GM12878 (cell line): ENCODE results near the gene ORM2.

Experiments used
- ASH2L ChIP-seq: fragments of 300-600, 200-600 bp; sonication (generic); IDR thresholded peaks from 2 replicates; pipeline ENCODE4 v1.6.1; 2017; ENCODE audit warnings: low read depth, mild to moderate bottlenecking, borderline replicate concordance
- BHLHE40 ChIP-seq, 2 experiments: fragments of 450-650 bp in 1 of 2; IDR thresholded peaks; 2 replicates each; pipeline ENCODE4 v1.6.1; 2011 to 2017; ENCODE audit warnings: low read depth in 2 of 2, borderline replicate concordance in 1 of 2, improper control_type of control experiment in 1 of 2, low read length in 1 of 2, mild to moderate bottlenecking in 1 of 2
- BRCA1 ChIP-seq: IDR thresholded peaks from 2 replicates; pipeline ENCODE4 v1.6.1; 2011; ENCODE audit warnings: low read depth, low read length, improper control_type of control experiment
- CBFB ChIP-seq: IDR thresholded peaks from 2 replicates; pipeline ENCODE4 v1.6.1; 2016; ENCODE audit warnings: antibody characterized with exemption, low read depth
- CHD4 ChIP-seq: fragments of 200-600 bp; sonication (generic); IDR thresholded peaks from 2 replicates; pipeline ENCODE4 v1.6.1; 2016; ENCODE audit warnings: mild to moderate bottlenecking
- EZH2 ChIP-seq: IDR thresholded peaks from 2 replicates; pipeline ENCODE4 v1.6.1; 2012; ENCODE audit warnings: low read depth, mild to moderate bottlenecking, control low read depth, inconsistent platforms, low read length, borderline replicate concordance; ENCODE audit not compliant: control insufficient read depth
- JUND ChIP-seq: IDR thresholded peaks from 2 replicates; pipeline ENCODE4 v1.6.1; 2012; ENCODE audit warnings: low read depth, mild to moderate bottlenecking, low read length, improper control_type of control experiment, moderate library complexity
- POLR2A ChIP-seq: IDR thresholded peaks from 2 replicates; pipeline ENCODE4 v1.6.1; 2011; ENCODE audit warnings: low read depth, mild to moderate bottlenecking, low read length
- POLR2AphosphoS5 ChIP-seq: IDR thresholded peaks from 2 replicates; pipeline ENCODE4 v1.6.1; 2011; ENCODE audit warnings: mild to moderate bottlenecking, low read length, inconsistent platforms
- SP1 ChIP-seq: IDR thresholded peaks from one replicate; pipeline ENCODE4 v1.6.1; 2011; ENCODE audit warnings: low read depth, low read length
- TF ChIP-seq, protein P1 (sequence below), 3 experiments: IDR thresholded peaks in 2 of 3; conservative IDR thresholded peaks in 1 of 3; 2 replicates each; pipeline ENCODE4 v1.5.1; 2011; ENCODE audit warnings: low read depth in 3 of 3, low read length in 3 of 3, mild to moderate bottlenecking in 3 of 3, control low read depth in 2 of 3, moderate library complexity in 2 of 3, inconsistent platforms in 1 of 3, mixed read lengths in 1 of 3; ENCODE audit not compliant: control insufficient read depth in 2 of 3, insufficient read depth in 1 of 3; ENCODE audit errors: extremely low read depth in 1 of 3
- TF ChIP-seq, protein P2 (sequence below): fragments of 450-650 bp; conservative IDR thresholded peaks from 2 replicates; pipeline ENCODE4 v1.6.1; 2017; ENCODE audit warnings: mild to moderate bottlenecking, moderate library complexity

GRCh38 chr9:114303977-114304376 lies 25.7 kb upstream of the ORM2 start:
- no peak for TF ChIP-seq BRCA1
- TF ChIP-seq, protein P1, sequence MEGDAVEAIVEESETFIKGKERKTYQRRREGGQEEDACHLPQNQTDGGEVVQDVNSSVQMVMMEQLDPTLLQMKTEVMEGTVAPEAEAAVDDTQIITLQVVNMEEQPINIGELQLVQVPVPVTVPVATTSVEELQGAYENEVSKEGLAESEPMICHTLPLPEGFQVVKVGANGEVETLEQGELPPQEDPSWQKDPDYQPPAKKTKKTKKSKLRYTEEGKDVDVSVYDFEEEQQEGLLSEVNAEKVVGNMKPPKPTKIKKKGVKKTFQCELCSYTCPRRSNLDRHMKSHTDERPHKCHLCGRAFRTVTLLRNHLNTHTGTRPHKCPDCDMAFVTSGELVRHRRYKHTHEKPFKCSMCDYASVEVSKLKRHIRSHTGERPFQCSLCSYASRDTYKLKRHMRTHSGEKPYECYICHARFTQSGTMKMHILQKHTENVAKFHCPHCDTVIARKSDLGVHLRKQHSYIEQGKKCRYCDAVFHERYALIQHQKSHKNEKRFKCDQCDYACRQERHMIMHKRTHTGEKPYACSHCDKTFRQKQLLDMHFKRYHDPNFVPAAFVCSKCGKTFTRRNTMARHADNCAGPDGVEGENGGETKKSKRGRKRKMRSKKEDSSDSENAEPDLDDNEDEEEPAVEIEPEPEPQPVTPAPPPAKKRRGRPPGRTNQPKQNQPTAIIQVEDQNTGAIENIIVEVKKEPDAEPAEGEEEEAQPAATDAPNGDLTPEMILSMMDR (IDR thresholded peaks at IDR 0.05 in 2 of 3, conservative IDR thresholded peaks at IDR 0.05 in 1 of 3; ENCODE audit: control insufficient read depth in 2 of 3, extremely low read depth in 1 of 3, insufficient read depth in 1 of 3, low read depth in 3 of 3, low read length in 3 of 3) = no peak
- no peak for TF ChIP-seq CHD4
- TF ChIP-seq POLR2AphosphoS5 = no peak
- TF ChIP-seq, protein P2, sequence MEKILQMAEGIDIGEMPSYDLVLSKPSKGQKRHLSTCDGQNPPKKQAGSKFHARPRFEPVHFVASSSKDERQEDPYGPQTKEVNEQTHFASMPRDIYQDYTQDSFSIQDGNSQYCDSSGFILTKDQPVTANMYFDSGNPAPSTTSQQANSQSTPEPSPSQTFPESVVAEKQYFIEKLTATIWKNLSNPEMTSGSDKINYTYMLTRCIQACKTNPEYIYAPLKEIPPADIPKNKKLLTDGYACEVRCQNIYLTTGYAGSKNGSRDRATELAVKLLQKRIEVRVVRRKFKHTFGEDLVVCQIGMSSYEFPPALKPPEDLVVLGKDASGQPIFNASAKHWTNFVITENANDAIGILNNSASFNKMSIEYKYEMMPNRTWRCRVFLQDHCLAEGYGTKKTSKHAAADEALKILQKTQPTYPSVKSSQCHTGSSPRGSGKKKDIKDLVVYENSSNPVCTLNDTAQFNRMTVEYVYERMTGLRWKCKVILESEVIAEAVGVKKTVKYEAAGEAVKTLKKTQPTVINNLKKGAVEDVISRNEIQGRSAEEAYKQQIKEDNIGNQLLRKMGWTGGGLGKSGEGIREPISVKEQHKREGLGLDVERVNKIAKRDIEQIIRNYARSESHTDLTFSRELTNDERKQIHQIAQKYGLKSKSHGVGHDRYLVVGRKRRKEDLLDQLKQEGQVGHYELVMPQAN = no peak
- TF ChIP-seq JUND = no peak
- TF ChIP-seq BHLHE40 (IDR thresholded peaks at IDR 0.05; ENCODE audit: borderline replicate concordance in 1 of 2, low read depth in 2 of 2, low read length in 1 of 2) = no peak
- TF ChIP-seq ASH2L = no peak
- TF ChIP-seq CBFB = no peak
- no peak for TF ChIP-seq POLR2A
- TF ChIP-seq EZH2 = no peak
- TF ChIP-seq SP1 = no peak
